Activated naive CD4-positive, alpha-beta T cell treated with anti-CD3 and anti-CD28 coated beads, Interleukin-2, amount 50 U/mL, for 24 hours (primary cell): ENCODE data around the gene DHX57.

Source experiments
- H3K27ac Mint-ChIP-seq: one replicate; pipeline ENCODE4 v1.8.0; 2021; ENCODE audit warnings: mild to moderate bottlenecking, mixed read lengths
- H3K27me3 Mint-ChIP-seq: one replicate; pipeline ENCODE4 v1.8.0; 2021; ENCODE audit warnings: mixed read lengths
- H3K36me3 Mint-ChIP-seq: one replicate; pipeline ENCODE4 v1.8.0; 2021; ENCODE audit warnings: mixed read lengths
- H3K4me1 Mint-ChIP-seq: one replicate; pipeline ENCODE4 v1.8.0; 2021; ENCODE audit warnings: mixed read lengths
- H3K4me3 Mint-ChIP-seq: one replicate; pipeline ENCODE4 v1.8.0; 2021; ENCODE audit warnings: mild to moderate bottlenecking, mixed read lengths
- H3K9me3 Mint-ChIP-seq: one replicate; pipeline ENCODE4 v1.8.0; 2021; ENCODE audit warnings: mixed read lengths

DHX57 gene

GRCh38 chr2:38751596-38752410, 123.9 kb downstream of the DHX57 start:
- H3K4me1 Mint-ChIP-seq: peaks cover 47% of the 10 kb centered on the region
- no peaks in the 10 kb centered on the region for H3K9me3 Mint-ChIP-seq
- H3K27ac Mint-ChIP-seq: peak overlapping the region; percentile 99
- H3K27me3 Mint-ChIP-seq: no peaks in the 10 kb centered on the region
- H3K4me3 Mint-ChIP-seq: peak overlapping the region; percentile 97
- H3K36me3 Mint-ChIP-seq: peaks cover 34% of the 10 kb centered on the region

- H3K4me1 Mint-ChIP-seq: peaks cover 54% of the 10 kb centered on the region
- H3K27me3 Mint-ChIP-seq: no peaks in the 10 kb centered on the region
- no peaks in the 10 kb centered on the region for H3K9me3 Mint-ChIP-seq
- H3K4me3 Mint-ChIP-seq: peak within 1 kb of the TSS; percentile 97
- peaks cover 41% of the 10 kb centered on the region for H3K36me3 Mint-ChIP-seq
- H3K27ac Mint-ChIP-seq: peak within 1 kb of the TSS; percentile 99
These were observed 124.7 kb downstream of the DHX57 start, which contains the start of gene SRSF7 for GRCh38 chr2:38750891-38751595. Gene SRSF7, minus strand, starts transcription at chr2:38751361. Its CDS starts 105 bp downstream, at chr2:38751256.

- Mint-ChIP-seq H3K4me3 (peak overlapping the region; percentile 97), H3K27me3 (no peaks in the 10 kb centered on the region), H3K4me1 (peaks cover 62% of the 10 kb centered on the region), H3K27ac (peak overlapping the region; percentile 99), H3K9me3 (no peaks in the 10 kb centered on the region), H3K36me3 (peaks cover 48% of the 10 kb centered on the region)
These were observed 125.5 kb downstream of the DHX57 start for GRCh38 chr2:38750011-38750890.

- no peaks in the 10 kb centered on the region for H3K27me3 Mint-ChIP-seq
- H3K4me1 Mint-ChIP-seq: peaks cover 70% of the 10 kb centered on the region
- H3K36me3 Mint-ChIP-seq: peaks cover 53% of the 10 kb centered on the region
- no peaks in the 10 kb centered on the region for H3K9me3 Mint-ChIP-seq
- peak overlapping the region; percentile 97 for H3K4me3 Mint-ChIP-seq
- H3K27ac Mint-ChIP-seq: peak overlapping the region; percentile 93
These were observed 126.6 kb downstream of the DHX57 start for GRCh38 chr2:38748943-38749804.

GRCh38 chr2:38748391-38748790, 127.3 kb downstream of the DHX57 start:
- H3K4me3 Mint-ChIP-seq: peak overlapping the region; percentile 97

GRCh38 chr2:38747819-38748218, 127.9 kb downstream of the DHX57 start:
- H3K27me3 Mint-ChIP-seq: no peaks in the 10 kb centered on the region
- H3K27ac Mint-ChIP-seq: peak overlapping the region; percentile 93
- H3K36me3 Mint-ChIP-seq: peaks cover 55% of the 10 kb centered on the region
- peak overlapping the region; percentile 97 for H3K4me3 Mint-ChIP-seq
- H3K4me1 Mint-ChIP-seq: peaks cover 74% of the 10 kb centered on the region
- no peaks in the 10 kb centered on the region for H3K9me3 Mint-ChIP-seq

More at GRCh38 chr2:38748391-38748790, 127.3 kb downstream of the DHX57 start:
- peak overlapping the region; percentile 93 for H3K27ac Mint-ChIP-seq
- peaks cover 73% of the 10 kb centered on the region for H3K4me1 Mint-ChIP-seq
- H3K9me3 Mint-ChIP-seq: no peaks in the 10 kb centered on the region
- peaks cover 55% of the 10 kb centered on the region for H3K36me3 Mint-ChIP-seq
- no peaks in the 10 kb centered on the region for H3K27me3 Mint-ChIP-seq
